ENCODE data around the gene TXNDC5. TPM values are rescaled to one million over a fixed set of nuclear protein-coding genes. Genes with fewer than 3 reads are reported as not detected.
"Not testable (repeated sequence)": the region's sequence is repeated elsewhere in the genome, so short reads cannot be mapped to it uniquely, and the experiment has no call there.

Gene TXNDC5
- total RNA-seq, 4 donors from 2014 or later, result 113 to 159 (median 132) TPM

DNA sequence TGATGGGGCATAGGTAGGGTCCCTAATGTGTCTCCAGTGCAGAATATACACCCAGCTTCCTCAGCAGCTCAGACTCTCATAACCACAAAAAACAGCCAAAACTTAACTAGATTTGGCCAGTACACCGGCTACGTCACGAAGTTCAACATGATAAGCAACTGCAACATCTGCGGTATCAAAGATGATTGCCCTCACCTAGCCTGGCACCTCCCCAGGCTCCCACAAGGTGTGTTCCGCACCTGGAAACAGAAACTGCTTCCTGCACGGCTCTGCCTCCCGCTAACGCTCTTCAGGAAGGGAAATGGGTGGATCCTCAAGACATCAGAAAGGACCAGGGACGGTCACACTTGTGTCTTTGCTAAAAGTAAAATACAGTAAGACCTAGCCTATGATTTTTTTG is 9.5 kb downstream of the TXNDC5 start:
- Histone ChIP-seq H3K9me3 (no peaks in the 10 kb centered on the region), H3K27me3 (no peaks in the 10 kb centered on the region), H3K36me3 (peaks cover 55 to 69% of the 10 kb centered on the region in 2 donors), H3K4me1 (no peaks in the 10 kb centered on the region), H3K4me3 (replicated peaks in 1 of 3) (no peak overlapping the region), H3K27ac (no peak overlapping the region)
- intact Hi-C loops (cut with DNase I), result no loop called here
- DNase-seq, result no peak
- WGBS, 2 donors, result 93 to 94% methylated on average over 9 of the region's 9 CpGs
- no peak for TF ChIP-seq POLR2A (IDR thresholded peaks at IDR 0.05)
- TF ChIP-seq, protein P1, sequence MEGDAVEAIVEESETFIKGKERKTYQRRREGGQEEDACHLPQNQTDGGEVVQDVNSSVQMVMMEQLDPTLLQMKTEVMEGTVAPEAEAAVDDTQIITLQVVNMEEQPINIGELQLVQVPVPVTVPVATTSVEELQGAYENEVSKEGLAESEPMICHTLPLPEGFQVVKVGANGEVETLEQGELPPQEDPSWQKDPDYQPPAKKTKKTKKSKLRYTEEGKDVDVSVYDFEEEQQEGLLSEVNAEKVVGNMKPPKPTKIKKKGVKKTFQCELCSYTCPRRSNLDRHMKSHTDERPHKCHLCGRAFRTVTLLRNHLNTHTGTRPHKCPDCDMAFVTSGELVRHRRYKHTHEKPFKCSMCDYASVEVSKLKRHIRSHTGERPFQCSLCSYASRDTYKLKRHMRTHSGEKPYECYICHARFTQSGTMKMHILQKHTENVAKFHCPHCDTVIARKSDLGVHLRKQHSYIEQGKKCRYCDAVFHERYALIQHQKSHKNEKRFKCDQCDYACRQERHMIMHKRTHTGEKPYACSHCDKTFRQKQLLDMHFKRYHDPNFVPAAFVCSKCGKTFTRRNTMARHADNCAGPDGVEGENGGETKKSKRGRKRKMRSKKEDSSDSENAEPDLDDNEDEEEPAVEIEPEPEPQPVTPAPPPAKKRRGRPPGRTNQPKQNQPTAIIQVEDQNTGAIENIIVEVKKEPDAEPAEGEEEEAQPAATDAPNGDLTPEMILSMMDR (IDR thresholded peaks at IDR 0.05), result no peak

DNA sequence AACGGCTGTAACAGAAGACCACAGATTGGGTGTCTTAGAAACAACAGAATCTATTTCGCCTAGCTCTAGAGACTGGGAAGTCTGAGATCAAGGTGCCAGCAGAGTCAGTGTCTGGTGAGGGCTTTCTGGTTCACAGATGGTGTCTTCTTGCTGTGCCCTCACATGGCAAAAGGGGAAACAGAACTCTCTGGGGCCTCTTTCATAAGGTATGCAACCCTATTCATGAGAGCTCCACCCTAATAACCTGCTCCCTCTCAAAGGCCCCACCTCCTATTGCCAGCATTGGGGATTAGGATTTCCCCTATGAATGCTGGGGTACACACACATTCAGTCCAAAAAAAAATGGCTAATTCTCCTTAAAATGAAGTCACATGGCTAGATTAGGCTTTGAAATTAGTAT is 10.0 kb downstream of the TXNDC5 start:
- H3K27ac ChIP-seq, result no peak overlapping the region
- no peaks in the 10 kb centered on the region for H3K4me1 ChIP-seq
- no peak for DNase-seq
- no peak for TF ChIP-seq POLR2A (IDR thresholded peaks at IDR 0.05)
- TF ChIP-seq, protein P1 (IDR thresholded peaks at IDR 0.05), result no peak
- WGBS, 2 donors, result 87 to 91% methylated on average over 2 of the region's 2 CpGs
- intact Hi-C loops (cut with DNase I), result no loop called here
- H3K36me3 ChIP-seq, result peaks cover 58 to 73% of the 10 kb centered on the region in 2 donors
- H3K27me3 ChIP-seq, result no peaks in the 10 kb centered on the region
- no peak overlapping the region for H3K4me3 ChIP-seq (replicated peaks in 1 of 3)
- no peaks in the 10 kb centered on the region for H3K9me3 ChIP-seq

DNA sequence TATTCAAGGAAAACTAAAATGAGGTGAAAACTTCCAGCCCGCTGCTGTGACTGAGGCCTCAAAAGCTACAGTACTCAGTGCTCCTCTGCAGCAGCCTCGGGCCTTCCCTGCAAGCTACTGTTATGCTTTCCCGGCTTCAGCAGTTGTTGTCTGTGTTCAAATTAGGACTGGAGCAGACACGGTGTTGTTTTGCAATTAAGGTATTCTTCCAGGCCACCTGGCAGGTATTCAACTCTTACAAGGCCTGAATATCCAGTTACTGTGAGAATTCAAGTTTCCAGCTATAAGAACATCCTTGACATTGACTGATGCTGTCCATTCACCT is 10.7 kb downstream of the TXNDC5 start:
- no peak overlapping the region for H3K27ac ChIP-seq
- H3K4me1 ChIP-seq, result no peaks in the 10 kb centered on the region
- DNase-seq, result no peak
- TF ChIP-seq, protein P1 (IDR thresholded peaks at IDR 0.05), result no peak
- TF ChIP-seq POLR2A (IDR thresholded peaks at IDR 0.05), result no peak
- no peak overlapping the region for H3K4me3 ChIP-seq (replicated peaks in 1 of 3)
- 63 to 64% methylated on average over 4 of the region's 4 CpGs for WGBS, 2 donors
- peaks cover 64 to 79% of the 10 kb centered on the region in 2 donors for H3K36me3 ChIP-seq
- H3K9me3 ChIP-seq, result no peaks in the 10 kb centered on the region
- intact Hi-C loops (cut with DNase I), result no loop called here
- no peaks in the 10 kb centered on the region for H3K27me3 ChIP-seq

DNA sequence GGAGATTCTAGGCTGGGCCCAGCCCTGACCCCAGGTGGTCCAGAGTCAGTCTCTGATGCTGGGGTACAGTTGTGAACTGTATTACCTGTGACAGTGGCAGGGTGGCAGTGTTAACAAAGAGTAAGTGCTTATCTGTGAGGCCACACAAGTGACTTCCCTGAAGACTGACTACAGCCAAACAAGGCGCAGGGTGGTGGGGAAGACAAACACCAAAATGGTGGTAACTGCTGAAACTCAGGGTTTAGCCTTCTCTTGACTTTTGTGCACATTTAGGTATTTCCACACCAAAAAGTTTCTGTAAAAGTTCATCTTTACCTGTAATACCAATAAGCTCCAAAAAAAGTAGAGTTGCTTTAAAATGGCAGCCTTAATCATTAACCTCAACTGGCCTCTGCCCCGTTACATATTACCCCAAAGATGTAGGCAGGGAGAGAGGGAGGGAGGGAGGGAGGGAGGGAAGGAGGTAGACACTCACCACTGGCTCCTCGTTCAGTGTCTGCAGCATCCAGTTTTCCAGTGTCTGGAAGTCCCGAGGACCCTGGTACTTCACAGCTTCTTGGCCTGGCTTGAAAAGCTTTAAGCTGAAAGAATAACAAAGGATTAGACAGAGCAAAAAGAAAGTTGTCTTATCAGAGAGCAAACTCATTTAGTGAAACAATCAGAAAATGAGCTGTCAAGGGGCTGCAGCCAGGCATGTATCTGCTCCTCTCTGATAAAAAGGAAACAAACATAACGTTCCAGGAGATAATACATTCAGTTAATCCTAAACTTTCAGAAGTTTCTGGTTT is 11.3 kb downstream of the TXNDC5 start:
- H3K4me1 ChIP-seq, result no peaks in the 10 kb centered on the region
- no peak overlapping the region for H3K27ac ChIP-seq
- H3K36me3 ChIP-seq, result peaks cover 69 to 83% of the 10 kb centered on the region in 2 donors
- no peaks in the 10 kb centered on the region for H3K9me3 ChIP-seq
- no peak overlapping the region for H3K4me3 ChIP-seq (replicated peaks in 1 of 3)
- 86 to 88% methylated on average over 5 of the region's 5 CpGs for WGBS, 2 donors
- intact Hi-C loops (cut with DNase I), result no loop called here
- no peaks in the 10 kb centered on the region for H3K27me3 ChIP-seq
- TF ChIP-seq, protein P1 (IDR thresholded peaks at IDR 0.05), result no peak
- no peak for TF ChIP-seq POLR2A (IDR thresholded peaks at IDR 0.05)
- no peak for DNase-seq

DNA sequence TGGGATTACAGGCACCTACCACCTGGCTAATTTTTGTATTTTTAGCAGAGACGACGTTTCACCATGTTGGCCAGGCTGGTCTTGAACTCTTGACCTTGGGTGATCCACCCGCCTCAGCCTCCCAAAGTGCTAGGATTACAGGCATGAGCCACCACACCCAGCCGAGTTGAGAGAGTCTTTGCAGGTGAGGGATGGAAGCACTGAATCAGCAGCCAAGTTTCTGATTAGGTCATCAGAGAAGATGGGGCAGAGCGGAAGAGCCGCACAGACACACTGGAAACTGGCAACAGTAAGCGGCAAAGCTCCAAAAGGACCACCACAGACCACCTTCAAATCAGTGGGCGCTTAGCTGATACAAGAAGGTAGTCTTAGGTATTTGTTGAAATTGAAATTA is 12.4 kb downstream of the TXNDC5 start:
- WGBS, 2 donors, result 92 to 93% methylated on average over 8 of the region's 8 CpGs
- H3K4me1 ChIP-seq; H3K27me3 ChIP-seq; H3K27ac ChIP-seq; intact Hi-C loops (cut with DNase I); DNase-seq; H3K4me3 ChIP-seq (replicated peaks in 1 of 3); H3K9me3 ChIP-seq: not testable (repeated sequence)
- peaks cover 70 to 81% of the 10 kb centered on the region in 2 donors for H3K36me3 ChIP-seq

Measured in thyroid gland (tissue), 4 donors.